Sciatic nerve (tissue), 2 donors: ENCODE measurements around the gene KIF23. TPM values are rescaled to one million over a fixed set of nuclear protein-coding genes. Genes with fewer than 3 reads are reported as not detected.

ENCODE experiments used
- ATAC-seq: fragments of 200-7000 bp; cut with Tn5 transposase; one replicate; pipeline ENCODE4 v1.9.1; 2020; ENCODE audit warnings: mild to moderate bottlenecking, moderate library complexity
- DNase-seq: peaks from one replicate; pipeline ENCODE4 v3.0.0-alpha.2; 2020; ENCODE audit warnings: low spot score
- intact Hi-C: fragments of 100-400 bp; cut with DNase I; formaldehyde crosslinking; loops from one replicate; pipeline ENCODE4 v1.14.2; 2022
- total RNA-seq: library from RNA; stranded (reverse); fragmentation: NEBNext Ultra II Directional; extraction: Animal tissue kit (Norgen Biotek cat#: 25700); gene quantifications from one replicate; pipeline ENCODE4 v1.2.1, GENCODE V29; 2021
- donor health status: DM: no; HTN: no; CAD: no.
- donor health status: DM: no; HTN: no; CAD: no.

Gene KIF23
- total RNA-seq, 1 donor from 2014 or later, result 11.8 TPM

DNA sequence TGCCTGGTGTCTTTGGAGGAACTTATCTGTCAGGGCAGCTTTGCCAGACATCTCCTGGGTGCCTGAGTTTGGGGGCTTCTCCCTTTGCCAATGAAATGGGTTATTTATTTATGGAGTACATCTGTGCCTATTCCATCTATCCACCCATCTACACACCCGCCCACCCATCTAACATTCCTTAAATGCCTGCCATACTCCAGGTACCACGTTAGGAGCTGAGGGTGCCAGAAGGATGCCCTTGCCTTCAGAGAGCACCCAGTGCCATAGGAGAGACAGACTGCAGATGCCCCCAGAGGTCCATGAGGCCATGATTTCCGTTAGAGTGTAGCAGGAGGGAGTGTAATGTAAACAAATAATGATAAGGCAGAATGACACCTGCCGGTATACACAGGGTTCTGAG is 21.8 kb upstream of the KIF23 start:
- no peak for DNase-seq
- no peak for ATAC-seq
- intact Hi-C loops, result loop anchor here (5.0 kb wide), 1 partner anchor 335 kb away; no protein-coding TSS in a partner anchor

DNA sequence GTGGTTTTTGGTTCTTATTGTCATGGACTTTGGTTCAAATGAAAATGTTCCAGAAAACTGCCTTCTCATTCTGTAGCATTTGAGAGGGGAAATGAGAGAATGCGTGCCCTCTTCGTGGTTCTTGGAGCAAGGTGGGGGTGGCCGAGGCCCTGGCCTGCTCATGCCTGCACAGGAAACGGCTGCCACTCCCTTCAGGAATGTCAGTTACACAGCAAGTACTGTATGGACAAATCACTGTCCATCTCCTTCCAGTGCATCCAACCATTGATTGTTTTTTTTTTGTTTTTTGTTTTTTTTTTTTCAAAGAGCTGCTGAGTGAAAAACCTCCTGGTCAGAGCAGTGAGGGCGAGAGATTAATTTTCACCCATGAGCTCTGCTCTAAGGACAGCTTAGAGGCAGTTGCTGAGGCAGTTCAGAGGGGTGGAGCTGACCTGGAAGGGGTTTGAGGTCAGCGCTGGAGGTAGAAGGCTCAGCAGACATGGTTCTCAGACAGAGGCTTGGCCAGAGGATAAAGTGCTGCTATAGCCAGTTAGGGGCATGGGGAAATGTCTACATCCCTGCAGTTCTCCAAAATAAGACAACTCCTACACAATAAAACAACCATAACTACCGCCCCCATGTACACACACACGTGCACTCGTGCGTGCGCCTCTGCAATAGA is 20.2 kb upstream of the KIF23 start:
- intact Hi-C loops, result loop anchor here (5.0 kb wide), 1 partner anchor 337 kb away; no protein-coding TSS in a partner anchor
- no peak for DNase-seq
- ATAC-seq, result peak; percentile 20

DNA sequence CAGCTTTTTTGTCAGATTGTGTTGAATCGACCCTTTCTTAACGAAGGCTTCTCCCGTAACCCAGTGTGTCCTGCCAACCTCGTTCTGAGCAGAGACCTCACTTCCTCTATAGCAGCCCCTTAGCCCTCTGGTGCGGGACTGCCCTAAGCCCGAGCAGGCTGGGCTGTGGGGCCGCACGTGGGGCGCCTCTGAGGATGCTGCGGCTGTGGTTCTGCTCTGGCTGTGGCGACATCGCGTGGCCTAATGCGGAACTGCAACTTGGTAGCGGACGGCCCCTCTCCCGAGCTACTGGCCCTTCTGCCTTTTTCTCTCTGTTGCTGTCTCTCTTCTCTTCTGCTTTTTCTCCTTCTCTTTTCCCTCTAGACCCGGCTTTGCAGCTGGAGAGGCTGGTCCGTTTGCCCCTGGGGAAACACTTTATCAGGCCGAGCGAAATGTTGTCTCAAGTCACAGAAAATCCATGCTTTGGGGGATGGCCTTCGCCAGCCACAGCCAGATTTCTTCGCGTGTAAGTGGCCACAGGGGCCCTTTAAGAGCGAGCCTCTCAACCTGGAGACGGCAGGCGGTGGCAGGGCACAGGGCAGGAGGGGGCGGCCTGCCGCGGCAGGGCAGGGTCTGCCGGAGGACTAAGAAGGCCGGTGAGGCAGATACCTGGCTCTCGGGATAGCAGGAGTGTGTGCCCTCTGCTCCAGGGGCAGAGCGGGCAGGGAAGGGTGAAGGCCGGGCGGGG is 19.4 kb upstream of the KIF23 start:
- intact Hi-C loops, result loop anchor here (5.0 kb wide), 1 partner anchor 337 kb away; no protein-coding TSS in a partner anchor
- ATAC-seq, result peak; percentile 95
- DNase-seq, result peak; percentile 94

DNA sequence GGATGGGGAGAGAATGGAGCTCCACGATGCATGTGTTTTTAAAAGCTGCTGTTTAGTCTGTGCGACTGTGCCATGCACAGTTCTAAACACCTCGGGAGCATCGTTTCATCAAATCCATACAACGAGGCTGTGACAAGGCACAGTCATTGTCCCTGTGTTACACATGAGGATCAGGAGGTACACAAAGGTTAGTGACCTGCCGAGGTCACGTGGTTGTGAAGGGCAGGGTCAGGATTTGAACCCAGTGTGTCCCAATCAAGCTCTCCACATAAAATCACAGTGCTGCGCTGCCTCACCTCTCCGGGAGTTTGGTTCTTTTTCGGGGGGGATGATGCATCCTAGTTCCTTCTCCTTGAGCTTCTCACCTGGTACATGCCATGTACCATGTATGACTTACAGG is 18.7 kb upstream of the KIF23 start:
- no peak for ATAC-seq
- no peak for DNase-seq
- intact Hi-C loops, result no loop called here

DNA sequence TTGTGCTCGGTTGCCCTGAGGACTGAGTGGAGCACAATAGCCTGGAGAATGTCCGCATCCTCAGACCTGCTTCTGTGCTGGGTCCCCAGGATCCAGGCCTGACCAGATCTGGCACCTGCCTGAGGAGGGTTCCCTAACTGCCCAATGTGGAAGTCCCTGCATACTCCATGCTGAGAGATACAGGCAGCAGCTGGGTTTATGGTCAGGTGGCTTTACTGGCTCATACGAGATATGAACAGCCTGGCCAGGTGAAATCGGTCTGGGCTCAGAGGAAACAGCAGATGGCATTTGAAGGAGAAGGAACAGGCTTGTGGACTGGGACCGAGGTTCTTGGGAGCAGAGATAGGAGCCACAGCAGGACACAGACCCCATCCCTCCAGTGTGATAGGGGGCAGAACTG is 18.2 kb upstream of the KIF23 start:
- DNase-seq (no peak), ATAC-seq (no peak)
- intact Hi-C loops, result no loop called here

DNA sequence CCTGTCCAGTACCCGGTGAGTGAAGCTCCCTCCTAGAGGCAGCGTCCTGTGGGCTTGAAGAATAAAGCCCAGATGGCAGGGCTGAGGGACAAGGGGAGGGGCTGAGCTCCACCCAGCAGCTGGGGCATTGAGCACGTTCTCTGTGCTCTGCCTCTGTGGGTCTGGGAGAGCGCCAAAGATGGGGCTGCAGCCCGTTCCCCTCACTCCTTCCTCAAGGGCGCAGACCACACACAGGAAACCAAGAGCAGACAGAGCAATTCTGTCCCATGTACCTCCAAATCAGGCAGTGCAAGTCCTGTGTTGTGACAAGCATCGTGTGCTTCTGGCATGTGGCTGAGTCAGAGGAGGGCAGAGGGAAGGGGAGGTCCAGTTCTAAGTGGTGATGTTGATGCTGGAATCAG is 15.7 kb upstream of the KIF23 start:
- intact Hi-C loops, result no loop called here
- ATAC-seq, result no peak

DNA sequence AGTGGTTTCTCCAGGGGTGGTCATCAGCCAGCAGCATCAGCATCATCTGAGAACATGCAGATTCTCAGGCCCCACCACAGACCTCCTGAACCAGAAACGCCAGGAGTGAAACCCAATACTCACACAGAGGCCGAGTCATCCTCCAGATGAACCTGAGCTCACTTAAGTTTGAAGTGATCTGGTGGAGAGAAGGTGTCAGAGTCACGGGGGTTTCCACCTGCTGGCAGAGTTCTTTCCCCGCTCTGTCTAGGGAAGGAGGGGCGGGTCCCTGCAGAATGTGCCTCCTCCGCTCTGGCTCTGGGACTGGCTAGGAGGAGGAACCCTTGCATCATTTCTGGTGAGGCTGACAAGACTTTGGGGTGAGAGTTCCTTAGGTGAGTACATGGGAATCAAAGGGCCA is 13.3 kb upstream of the KIF23 start:
- DNase-seq (no peak), ATAC-seq (no peak)
- intact Hi-C loops, result no loop called here

More for the DNA sequence above, 15.7 kb upstream of the KIF23 start:
- DNase-seq, result no peak

DNA sequence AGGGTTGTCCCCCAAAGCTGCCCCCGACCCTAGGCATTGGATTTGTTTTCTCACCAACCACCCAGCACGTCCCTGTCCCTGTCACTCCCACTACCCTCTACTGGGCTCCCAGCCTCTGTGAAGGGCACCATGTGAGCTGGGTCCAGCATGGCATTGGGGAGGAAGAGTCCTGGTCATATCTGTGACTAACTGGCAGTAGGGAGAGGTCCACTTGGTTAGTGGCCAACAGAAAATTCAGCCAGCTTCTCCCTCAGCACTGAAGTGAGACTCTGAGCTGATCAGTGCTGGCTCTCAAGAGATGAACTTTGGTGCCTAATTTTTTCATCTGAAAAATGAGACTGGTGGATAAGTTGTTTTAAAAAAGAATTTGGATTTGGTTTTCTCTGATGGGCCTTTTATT is 11.3 kb upstream of the KIF23 start:
- intact Hi-C loops, result no loop called here
- ATAC-seq (no peak), DNase-seq (no peak)

DNA sequence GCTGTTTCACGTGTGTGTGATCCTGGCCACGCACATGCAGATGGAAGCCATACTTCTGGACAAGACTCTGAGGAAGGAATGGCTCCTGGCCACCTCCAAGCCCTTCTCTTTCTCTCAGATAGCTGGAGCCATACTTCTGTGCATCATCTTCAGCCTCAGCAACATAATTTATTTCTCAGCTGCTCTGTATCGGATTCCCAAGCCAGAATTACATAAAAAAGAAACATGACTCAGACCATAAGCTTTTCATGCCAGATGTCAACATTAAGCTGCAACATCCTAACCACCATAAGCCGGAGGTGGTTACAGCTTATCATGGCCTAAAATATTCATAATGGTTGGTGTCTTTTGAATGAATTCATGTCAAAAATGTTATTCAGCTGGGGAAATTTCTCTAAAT is 10.6 kb upstream of the KIF23 start:
- ATAC-seq, result no peak

DNA sequence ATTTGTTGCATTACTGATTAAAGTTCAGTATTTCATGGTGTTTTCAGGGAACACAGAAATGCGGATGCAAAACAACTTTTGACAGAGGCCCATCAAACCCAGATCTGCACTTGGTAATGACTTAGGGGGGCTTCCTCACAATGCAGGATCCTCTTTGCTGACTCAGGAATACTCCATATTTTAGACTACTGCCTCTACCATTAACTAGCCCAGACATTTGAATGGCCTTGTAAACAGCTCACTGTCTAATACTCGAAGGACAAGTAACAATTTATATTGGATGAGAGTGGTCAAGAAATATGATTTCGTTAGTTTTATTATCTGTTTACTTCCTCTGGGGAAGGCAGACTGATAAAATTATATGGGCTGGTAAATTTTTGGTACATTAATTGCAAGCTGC is 9.0 kb upstream of the KIF23 start:
- no peak for ATAC-seq
- DNase-seq, result no peak
- intact Hi-C loops, result no loop called here

More for the DNA sequence above, 10.6 kb upstream of the KIF23 start:
- DNase-seq, result no peak
- intact Hi-C loops, result no loop called here

DNA sequence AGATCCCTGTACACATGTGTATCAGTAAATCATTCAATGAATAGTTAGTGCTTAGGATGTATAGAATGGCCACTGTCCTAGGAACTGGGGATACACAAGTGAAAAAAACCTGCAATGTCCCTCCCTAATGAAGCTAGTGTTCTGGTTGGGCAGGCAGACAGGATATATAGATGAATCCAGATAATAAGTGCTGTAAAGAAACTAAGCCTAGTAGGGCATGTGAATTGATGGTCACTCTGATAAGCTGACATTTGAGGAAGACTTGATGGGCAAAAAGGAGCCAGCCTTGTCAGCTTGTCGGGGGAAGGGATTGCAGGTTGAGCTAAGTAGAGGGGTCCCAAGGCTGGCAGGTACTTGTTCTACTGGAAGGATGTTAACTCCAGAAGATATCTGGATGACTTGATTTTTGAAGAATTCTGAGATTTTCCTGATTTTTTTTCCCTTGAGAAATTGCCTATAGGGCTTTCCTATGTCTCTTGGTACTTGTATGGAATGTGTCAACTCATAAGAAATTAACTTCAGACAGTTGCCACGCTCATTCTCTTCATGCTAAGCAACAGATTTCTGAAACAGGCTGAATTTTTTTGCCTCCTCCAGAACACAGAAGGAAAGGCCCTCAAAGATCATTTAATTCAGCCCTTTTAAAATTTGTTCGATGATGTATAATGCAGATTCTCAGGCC is 6.3 kb upstream of the KIF23 start:
- no peak for DNase-seq
- ATAC-seq, result no peak
- intact Hi-C loops, result no loop called here

DNA sequence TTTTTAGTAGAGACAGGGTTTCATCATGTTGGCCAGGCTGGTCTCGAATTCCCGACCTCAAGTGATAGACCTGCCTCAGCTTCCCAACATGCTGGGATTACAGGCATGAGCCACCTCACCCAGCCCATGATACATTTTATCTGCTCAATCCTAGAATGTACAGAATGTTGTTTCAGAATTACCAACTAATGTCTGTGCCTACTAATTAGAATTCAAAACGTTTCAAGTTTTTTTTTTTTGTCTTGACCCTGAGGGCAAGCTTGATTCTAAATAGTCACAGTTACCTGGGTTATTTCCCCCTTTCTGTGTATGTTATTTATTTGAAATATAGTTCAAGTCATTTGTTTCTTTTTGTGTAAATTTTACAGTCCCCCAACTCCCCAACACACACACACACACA is 5.3 kb upstream of the KIF23 start:
- intact Hi-C loops, result no loop called here
- no peak for DNase-seq
- no peak for ATAC-seq

DNA sequence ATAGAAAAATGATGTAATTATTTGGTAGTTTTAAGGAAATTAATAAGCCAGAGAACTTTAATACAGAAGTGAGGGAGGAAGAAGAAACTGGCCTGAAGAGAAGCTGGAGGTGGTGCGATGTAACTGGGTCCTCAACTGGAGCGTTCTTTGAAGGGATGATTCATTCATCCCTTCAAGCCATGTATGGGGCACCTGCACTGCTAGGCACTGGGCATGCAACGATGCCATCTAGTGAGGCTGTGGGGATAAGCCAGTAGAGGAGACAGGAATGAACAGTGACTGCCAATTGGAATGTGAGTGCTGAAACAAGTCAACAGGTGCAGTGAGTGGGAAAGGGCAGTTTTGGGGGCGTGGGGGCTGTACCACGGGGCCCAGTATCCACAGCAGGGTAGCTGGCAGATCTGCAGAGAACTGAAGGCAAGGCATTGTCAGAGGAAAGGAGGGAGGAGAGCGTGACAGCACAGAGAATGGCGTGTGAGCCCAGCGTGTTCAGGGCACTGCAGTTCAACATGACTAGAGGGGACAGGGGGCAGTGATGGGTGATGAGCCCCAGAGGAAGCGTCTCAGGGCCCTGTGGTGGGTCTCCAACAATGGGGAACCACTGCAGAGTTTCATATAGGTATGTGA is 3.8 kb upstream of the KIF23 start:
- no peak for DNase-seq
- intact Hi-C loops, result no loop called here
- no peak for ATAC-seq

DNA sequence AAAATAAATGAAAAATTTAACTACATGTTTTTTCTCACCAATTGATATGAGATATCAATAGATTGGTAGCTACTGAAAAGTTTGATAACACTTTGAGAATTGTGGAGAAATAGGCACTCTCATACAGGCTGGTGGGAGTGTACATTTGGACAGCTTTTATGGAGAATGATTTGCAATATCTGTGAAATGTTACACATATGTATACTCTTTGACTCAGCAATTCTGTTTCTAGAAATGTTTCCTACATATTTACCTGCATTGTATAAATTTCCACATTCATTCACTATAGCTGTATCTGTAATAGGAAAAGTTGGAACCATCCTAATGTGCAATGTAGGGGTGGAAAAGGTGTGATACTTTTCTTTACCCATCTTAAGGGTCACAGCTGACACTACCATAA is 1.9 kb upstream of the KIF23 start:
- ATAC-seq, result no peak
- intact Hi-C loops, result no loop called here

DNA sequence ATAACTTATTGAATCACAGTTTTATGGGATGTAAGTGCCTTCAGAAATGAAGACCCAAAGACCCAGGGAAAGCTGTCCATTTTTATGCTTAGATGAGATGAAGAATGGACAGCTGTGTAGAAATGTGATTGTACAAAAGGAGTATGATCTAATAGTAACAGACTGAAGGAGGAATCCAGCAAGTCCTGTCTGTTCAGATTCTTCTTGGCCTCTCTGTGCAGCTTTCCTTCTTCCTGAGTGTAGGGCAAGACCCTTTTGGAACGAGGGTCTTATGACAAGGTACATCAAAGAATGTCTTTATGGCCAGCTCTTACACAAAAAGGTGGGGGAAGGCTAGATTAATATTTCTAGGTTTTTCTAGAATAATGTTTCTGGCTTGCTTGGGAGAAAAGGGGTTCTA is 1.4 kb upstream of the KIF23 start:
- intact Hi-C loops, result no loop called here
- no peak for ATAC-seq
- DNase-seq, result no peak

More for the DNA sequence above, 1.9 kb upstream of the KIF23 start:
- no peak for DNase-seq

DNA sequence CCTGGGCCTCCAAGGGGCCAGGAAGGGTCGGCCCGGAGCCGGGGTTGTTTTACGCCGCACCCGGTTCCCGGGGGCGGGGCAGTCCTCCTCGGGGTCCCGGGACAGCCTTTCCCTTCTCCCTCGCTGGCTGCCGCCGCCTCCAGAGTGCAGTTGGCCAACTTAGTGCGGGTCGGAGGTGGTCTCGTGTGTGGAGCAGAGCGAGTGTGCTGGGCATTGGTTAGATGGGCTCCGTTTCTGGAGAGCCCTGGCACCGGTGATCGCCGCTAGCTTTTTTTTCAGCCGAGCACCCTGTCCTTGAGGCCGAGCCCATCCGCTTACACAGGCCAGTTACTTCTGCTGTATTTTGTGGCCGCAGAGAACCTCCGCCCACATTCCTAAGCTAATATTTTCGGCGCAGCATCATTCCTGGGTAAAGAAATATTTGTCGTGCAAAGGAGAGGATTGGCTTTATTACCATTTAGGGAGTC is 585 bp downstream of the KIF23 start:
- intact Hi-C loops, result no loop called here
- DNase-seq (peak; percentile 62), ATAC-seq (peak; percentile 43)

DNA sequence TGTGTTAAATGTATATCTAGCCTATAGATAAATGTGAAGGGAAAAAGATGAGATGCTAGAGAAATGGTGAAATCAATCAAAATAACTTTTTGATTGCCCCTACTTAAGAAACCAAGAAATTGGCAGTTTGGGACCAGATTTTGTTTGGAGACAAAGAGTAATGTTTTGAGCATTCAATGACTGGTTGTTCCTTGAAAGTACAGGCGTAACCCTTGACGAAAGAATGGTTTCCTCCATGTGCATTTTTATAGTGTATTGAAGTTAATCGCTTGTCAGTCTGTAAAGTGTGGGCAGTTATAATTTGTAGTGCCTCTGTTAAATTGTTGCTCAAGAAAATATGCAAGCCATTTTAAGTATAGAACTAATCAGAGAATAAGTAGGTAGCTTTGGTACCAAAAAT is 1.2 kb downstream of the KIF23 start:
- intact Hi-C loops, result no loop called here
- no peak for DNase-seq
- ATAC-seq, result no peak

DNA sequence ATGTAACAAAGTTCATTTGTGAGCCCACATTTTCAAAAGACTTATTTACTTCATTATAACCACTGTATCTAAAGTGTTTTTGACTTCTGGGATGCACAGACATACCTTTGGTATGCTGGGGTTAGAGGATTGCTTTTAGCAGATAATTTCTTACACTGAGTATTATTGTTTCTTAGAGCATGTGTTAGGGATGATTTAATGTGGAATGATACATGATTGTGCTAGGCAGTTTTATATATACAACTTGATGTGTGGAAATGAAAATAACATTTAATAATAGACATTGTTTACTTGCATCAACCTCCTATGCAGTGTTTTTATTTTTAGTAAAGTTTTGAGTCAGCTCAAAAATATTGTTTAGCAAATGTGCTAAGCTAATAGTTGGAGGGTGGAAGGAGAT is 3.4 kb downstream of the KIF23 start:
- ATAC-seq (no peak), DNase-seq (no peak)
- intact Hi-C loops, result no loop called here

DNA sequence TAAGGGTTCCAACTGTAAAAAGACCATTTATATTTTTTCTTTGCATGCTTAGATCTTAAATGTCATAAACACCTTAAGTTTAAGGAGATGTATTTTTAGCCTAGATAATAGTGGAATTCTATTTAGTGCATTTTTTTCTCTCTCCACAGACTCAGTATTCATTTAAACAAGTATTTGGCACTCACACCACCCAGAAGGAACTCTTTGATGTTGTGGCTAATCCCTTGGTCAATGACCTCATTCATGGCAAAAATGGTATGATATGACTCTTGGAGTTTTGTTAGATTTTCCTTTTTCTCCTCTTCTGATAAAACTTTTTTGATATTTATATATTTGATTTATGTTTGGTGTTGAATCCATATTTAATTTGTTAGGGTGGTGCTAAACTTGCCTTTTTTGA is 7.3 kb downstream of the KIF23 start:
- intact Hi-C loops, result no loop called here
- ATAC-seq, result no peak
- DNase-seq, result no peak
